Smooth muscle cell of the umbilical artery (primary cell): ENCODE results near the gene COBLL1. TPM values are rescaled to one million over a fixed set of nuclear protein-coding genes. Genes with fewer than 3 reads are reported as not detected.

ENCODE experiments used
- total RNA-seq: library from RNA; depleted of rRNA; stranded (reverse); fragments of >200 nt; gene quantifications from 2 replicates; pipeline ENCODE4 v1.2.3, GENCODE V29; 2014

COBLL1 gene
- total RNA-seq = 22.0 and 26.9 TPM in 2 replicates

GRCh38 chr2:164841719-164842623 is at the start of gene COBLL1:
TSS of gene COBLL1 (minus strand) at chr2:164841823. CDS start at chr2:164841196, 627 bp downstream.

Other genes starting within 250 kb of the COBLL1 start
- gene GRB14, start 220.3 kb downstream of the COBLL1 start, total RNA-seq = 0.30 and 1.7 TPM in 2 replicates
- gene SLC38A11, start 113.7 kb upstream of the COBLL1 start, total RNA-seq = under 0.01 and 0.23 TPM in 2 replicates